IMR-90 (cell line): ENCODE measurements around the gene TRAF3IP1. TPM values are rescaled to one million over a fixed set of nuclear protein-coding genes. Genes with fewer than 3 reads are reported as not detected.

ENCODE experiments used
- ATAC-seq: fragments of 200-7000 bp; cut with Tn5 transposase; 2 replicates; pipeline ENCODE4 v1.9.1; 2020; ENCODE audit warnings: low read depth, mild to moderate bottlenecking, moderate library complexity
- BruUV-seq: library from RNA; stranded (reverse); fragments of 400-500 nt; replicated peaks from 2 replicates; lab custom pipeline; 2021; lab: Mats Ljungman, UMichigan
- CTCF ChIA-PET: fragments of 300-600 bp; formaldehyde crosslinking; extraction: SDS; loops from one replicate; lab custom pipeline; 2021; ENCODE audit warnings: antibody characterized with exemption; lab: Yijun Ruan, JAX
- POLR2A ChIA-PET: fragments of 300-600 bp; sonication (Branson Sonifier 250); formaldehyde crosslinking; loops from one replicate; lab custom pipeline; 2022; ENCODE audit warnings: antibody characterized with exemption; ENCODE audit not compliant: unreplicated experiment; lab: Charles Lee
- DNase-seq: peaks from one replicate; pipeline ENCODE4 v3.0.0; 2013
- H2AFZ ChIP-seq: replicated peaks from 2 replicates; pipeline ENCODE3; 2013; ENCODE audit warnings: low read length, mild to moderate bottlenecking; ENCODE audit not compliant: poor library complexity
- H2AK5ac ChIP-seq: 2 replicates; pipeline ENCODE4 v1.6.1; 2013; ENCODE audit warnings: low read depth, low read length, inconsistent platforms
- H2AK9ac ChIP-seq: replicated peaks from 2 replicates; pipeline ENCODE3; 2013; ENCODE audit warnings: mild to moderate bottlenecking, low read depth, low read length, moderate library complexity; ENCODE audit not compliant: poor library complexity
- H2BK120ac ChIP-seq: 2 replicates; pipeline ENCODE4 v1.6.1; 2013; ENCODE audit warnings: low read depth, low read length, inconsistent platforms
- H2BK15ac ChIP-seq: 3 replicates; pipeline ENCODE4 v1.6.1; 2013; ENCODE audit warnings: low read depth, low read length, inconsistent platforms
- H2BK20ac ChIP-seq: 2 replicates; pipeline ENCODE4 v1.6.1; 2013; ENCODE audit warnings: low read depth, mild to moderate bottlenecking, inconsistent platforms, low read length, moderate library complexity
- H2BK5ac ChIP-seq: 2 replicates; pipeline ENCODE4 v1.6.1; 2013; ENCODE audit warnings: mild to moderate bottlenecking, low read depth, low read length, inconsistent platforms; ENCODE audit not compliant: poor library complexity, severe bottlenecking
- H3K14ac ChIP-seq: replicated peaks from 2 replicates; pipeline ENCODE4 v1.6.1; 2013; ENCODE audit warnings: low read depth, low read length, inconsistent platforms
- H3K18ac ChIP-seq: 2 replicates; pipeline ENCODE4 v1.6.1; 2013; ENCODE audit warnings: low read depth, low read length, control low read depth
- H3K23ac ChIP-seq: 2 replicates; pipeline ENCODE4 v1.6.1; 2013; ENCODE audit warnings: low read depth, low read length, inconsistent platforms
- H3K27ac ChIP-seq: 2 replicates; pipeline ENCODE4 v1.5.1; 2013; ENCODE audit warnings: mild to moderate bottlenecking, control low read depth, low read length; ENCODE audit not compliant: insufficient read depth
- H3K27me3 ChIP-seq: 2 replicates; pipeline ENCODE4 v1.6.1; 2013; ENCODE audit warnings: low read length; ENCODE audit not compliant: control insufficient read depth, insufficient read depth
- H3K36me3 ChIP-seq: 2 replicates; pipeline ENCODE4 v1.6.1; 2013; ENCODE audit warnings: low read length, mixed read lengths; ENCODE audit not compliant: control insufficient read depth, insufficient read depth
- H3K4ac ChIP-seq: 2 replicates; pipeline ENCODE4 v1.6.1; 2013; ENCODE audit warnings: low read depth, low read length, inconsistent platforms
- H3K4me1 ChIP-seq: 2 replicates; pipeline ENCODE4 v1.6.1; 2013; ENCODE audit warnings: low read length, mixed read lengths; ENCODE audit not compliant: control insufficient read depth, insufficient read depth
- H3K4me2 ChIP-seq: 2 replicates; pipeline ENCODE4 v1.6.1; 2013; ENCODE audit warnings: low read depth, mild to moderate bottlenecking, control low read depth, low read length, moderate library complexity
- H3K4me3 ChIP-seq: 2 replicates; pipeline ENCODE4 v1.5.1; 2013; ENCODE audit warnings: low read depth, mild to moderate bottlenecking, control low read depth, low read length, moderate library complexity; ENCODE audit not compliant: insufficient read depth
- H3K56ac ChIP-seq: 2 replicates; pipeline ENCODE4 v1.6.1; 2013; ENCODE audit warnings: low read length, inconsistent platforms; ENCODE audit not compliant: insufficient read depth; ENCODE audit errors: extremely low read depth
- H3K79me1 ChIP-seq, 2 experiments: 2 replicates each; pipeline ENCODE4 v1.6.1; 2013; ENCODE audit warnings: low read length in 2 of 2, inconsistent platforms in 1 of 2, low read depth in 1 of 2
- H3K9ac ChIP-seq: 2 replicates; pipeline ENCODE4 v1.6.1; 2013; ENCODE audit warnings: low read depth, low read length, control low read depth
- H3K9me1 ChIP-seq: 2 replicates; pipeline ENCODE4 v1.6.1; 2013; ENCODE audit warnings: low read length, inconsistent platforms; ENCODE audit not compliant: insufficient read depth
- H3K9me3 ChIP-seq: 2 replicates; pipeline ENCODE4 v1.6.1; 2013; ENCODE audit warnings: low read length; ENCODE audit not compliant: control insufficient read depth, insufficient read depth
- H4K20me1 ChIP-seq: 2 replicates; pipeline ENCODE4 v1.6.1; 2013; ENCODE audit warnings: low read length, inconsistent platforms; ENCODE audit not compliant: insufficient read depth
- H4K5ac ChIP-seq: 2 replicates; pipeline ENCODE4 v1.6.1; 2013; ENCODE audit warnings: mild to moderate bottlenecking, low read depth, low read length, control low read depth
- H4K8ac ChIP-seq, 2 experiments: 2 replicates each; pipeline ENCODE4 v1.6.1; 2013; ENCODE audit warnings: low read depth in 2 of 2, low read length in 2 of 2, control low read depth in 1 of 2, inconsistent platforms in 1 of 2
- H4K91ac ChIP-seq: 2 replicates; pipeline ENCODE4 v1.6.1; 2013; ENCODE audit warnings: low read depth, low read length, inconsistent platforms; ENCODE audit not compliant: insufficient read depth
- BHLHE40 ChIP-seq: fragments of 150-350 bp; IDR thresholded peaks from 2 replicates; pipeline ENCODE4 v1.6.1; 2016; ENCODE audit warnings: mild to moderate bottlenecking, low read depth, low read length
- CEBPB ChIP-seq: IDR thresholded peaks from 2 replicates; pipeline ENCODE4 v1.6.1; 2012; ENCODE audit warnings: low read depth, low read length, improper control_type of control experiment
- CHD1 ChIP-seq: IDR thresholded peaks from 2 replicates; pipeline ENCODE4 v1.6.1; 2012; ENCODE audit warnings: low read depth, low read length, improper control_type of control experiment
- ELK1 ChIP-seq: fragments of 150-350 bp; IDR thresholded peaks from 2 replicates; pipeline ENCODE4 v1.6.1; 2016; ENCODE audit warnings: low read depth, mild to moderate bottlenecking, low read length, moderate library complexity, borderline replicate concordance
- FOS ChIP-seq: fragments of 150-350 bp; IDR thresholded peaks from 2 replicates; pipeline ENCODE4 v1.6.1; 2016; ENCODE audit warnings: low read depth, low read length
- MAFK ChIP-seq: IDR thresholded peaks from 2 replicates; pipeline ENCODE4 v1.6.1; 2012; ENCODE audit warnings: low read depth, low read length, improper control_type of control experiment
- MAZ ChIP-seq: IDR thresholded peaks from 2 replicates; pipeline ENCODE4 v1.6.1; 2012; ENCODE audit warnings: low read depth, mild to moderate bottlenecking, low read length, improper control_type of control experiment, moderate library complexity, borderline replicate concordance
- NFE2L2 ChIP-seq: fragments of 150-350 bp; IDR thresholded peaks from 2 replicates; pipeline ENCODE4 v1.6.1; 2016; ENCODE audit warnings: low read depth, mild to moderate bottlenecking, low read length
- POLR2A ChIP-seq: IDR thresholded peaks from 2 replicates; pipeline ENCODE4 v1.6.1; 2012; ENCODE audit warnings: mild to moderate bottlenecking, low read depth, low read length
- RAD21 ChIP-seq: IDR thresholded peaks from 2 replicates; pipeline ENCODE4 v1.6.1; 2012; ENCODE audit warnings: low read length, improper control_type of control experiment
- RCOR1 ChIP-seq: IDR thresholded peaks from 2 replicates; pipeline ENCODE4 v1.6.1; 2012; ENCODE audit warnings: mild to moderate bottlenecking, low read length, improper control_type of control experiment; ENCODE audit not compliant: insufficient replicate concordance
- RFX5 ChIP-seq: IDR thresholded peaks from 2 replicates; pipeline ENCODE4 v1.8.0; 2012; ENCODE audit warnings: low read depth, mild to moderate bottlenecking, low read length, moderate library complexity
- SMC3 ChIP-seq: fragments of 150-350 bp; IDR thresholded peaks from 2 replicates; pipeline ENCODE4 v1.6.1; 2016; ENCODE audit warnings: low read depth, mild to moderate bottlenecking, antibody characterized with exemption, low read length, moderate library complexity
- USF2 ChIP-seq: fragments of 150-350 bp; IDR thresholded peaks from 2 replicates; pipeline ENCODE4 v1.6.1; 2017; ENCODE audit warnings: mild to moderate bottlenecking, antibody characterized with exemption, low read length, low read depth
- WGBS, 2 experiments: methylation state at CpG; one replicate each; pipeline versions ENCODE4 v1.1.5 to v1.1.7; 2013; ENCODE audit warnings: missing lambda C conversion rate in 2 of 2; ENCODE audit not compliant: insufficient read length in 1 of 2; ENCODE audit errors: extremely low coverage in 2 of 2; 5-methylcytosine and 5-hydroxymethylcytosine counted together
- dilution Hi-C: fragments of 300-500 bp; cut with HindIII; formaldehyde crosslinking; loops from one replicate; pipeline ENCODE4 v1.14.3; 2018; ENCODE audit warnings: low sequenced_read_pairs; ENCODE audit not compliant: unreplicated experiment
- in situ Hi-C: fragments of 300-500 bp; cut with MboI; formaldehyde crosslinking; loops from 3 replicates; pipeline ENCODE4 v1.14.3; 2019; ENCODE audit warnings: low sequenced_read_pairs, inconsistent platforms, mixed read lengths
- intact Hi-C: fragments of 100-400 bp; cut with micrococcal nuclease; formaldehyde crosslinking; loops from 2 replicates; pipeline ENCODE4 v1.10.0; 2022
- polyA plus RNA-seq, 3 experiments: library from polyadenylated mRNA; depleted of rRNA; stranded (reverse); fragments of >200 nt; gene quantifications; 2 replicates each; pipeline ENCODE4 v1.2.3, GENCODE V29; 2012; ENCODE audit warnings: low replicate concordance in 1 of 3
- total RNA-seq: library from RNA; depleted of rRNA; stranded (reverse); fragments of >200 nt; gene quantifications from 2 replicates; pipeline ENCODE4 v1.2.3, GENCODE V29; 2012

TRAF3IP1 gene
- total and polyA plus RNA-seq, 2 of the 4 experiments (the other 2 are of a cell fraction): 5.9 to 8.3 TPM

GRCh38 chr2:238277695-238278094 lies 42.6 kb upstream of the TRAF3IP1 start:
- no peak overlapping the region for H2BK5ac ChIP-seq
- no peak overlapping the region for H3K23ac ChIP-seq
- H3K14ac ChIP-seq: no peak overlapping the region
- no peak for ATAC-seq
- H2AK9ac ChIP-seq: no peak overlapping the region
- no peak overlapping the region for H4K8ac ChIP-seq
- no peaks in the 10 kb centered on the region; the same call in 1 of the 2 replicates for H3K9me1 ChIP-seq
- no peak overlapping the region for H3K27ac ChIP-seq
- no peaks in the 10 kb centered on the region for H4K20me1 ChIP-seq
- in situ Hi-C loops (no loop called here), intact Hi-C loops (no loop called here), dilution Hi-C loops (no loop called here)
- no peak overlapping the region for H3K18ac ChIP-seq
- POLR2A ChIA-PET: no interaction called here
- no peak overlapping the region for H3K4me2 ChIP-seq
- H3K27me3 ChIP-seq: no peaks in the 10 kb centered on the region
- no peak overlapping the region for H3K56ac ChIP-seq
- WGBS, 2 experiments: 89% methylated on average over 8 of the region's 15 CpGs; no CpG with 5 or more reads in 1 of the 2 experiments
- H2BK120ac ChIP-seq: no peak overlapping the region
- H3K9me3 ChIP-seq: no peaks in the 10 kb centered on the region
- H3K79me1 ChIP-seq: peaks cover 6 to 17% of the 10 kb centered on the region in 2 experiments; a peak in 3 of 4 replicates
- H3K36me3 ChIP-seq: peaks cover 19% of the 10 kb centered on the region
- no peak overlapping the region for H3K4me3 ChIP-seq
- no peak overlapping the region for H4K91ac ChIP-seq
- no peak overlapping the region for H2AK5ac ChIP-seq
- BruUV-seq: no TSS peak
- CTCF ChIA-PET: no interaction called here
- H2BK20ac ChIP-seq: no peak overlapping the region
- H4K5ac ChIP-seq: no peak overlapping the region
- TF ChIP-seq POLR2A (no peak), MAZ (no peak), CHD1 (no peak), CEBPB (no peak), SMC3 (no peak), BHLHE40 (no peak), RCOR1 (no peak), ELK1 (no peak), MAFK (no peak), RAD21 (no peak), FOS (no peak), NFE2L2 (no peak), RFX5 (no peak), USF2 (no peak)
- no peak overlapping the region for H3K4ac ChIP-seq
- no peaks in the 10 kb centered on the region for H3K4me1 ChIP-seq
- H3K9ac ChIP-seq: no peak overlapping the region
- no peak overlapping the region for H2AFZ ChIP-seq
- DNase-seq: no peak
- no peak overlapping the region for H2BK15ac ChIP-seq
